Smooth muscle cell (in vitro differentiated cells): ENCODE results near the gene WDR7. TPM values are rescaled to one million over a fixed set of nuclear protein-coding genes. Genes with fewer than 3 reads are reported as not detected.

Experiments
- DNase-seq: peaks from one replicate; lab custom pipeline; 2025; ENCODE audit not compliant: unreplicated experiment; lab: John Stamatoyannopoulos, UW
- H2AFZ ChIP-seq: fragments of 200-600 bp; sonication (generic); 2 replicates; pipeline ENCODE4 v1.6.0; 2016; ENCODE audit warnings: antibody characterized with exemption, low read depth, mild to moderate bottlenecking
- H3F3A ChIP-seq: fragments of 200-600 bp; sonication (generic); 2 replicates; pipeline ENCODE4 v1.6.0; 2017; ENCODE audit warnings: antibody characterized with exemption, low read depth
- H3K27ac ChIP-seq: fragments of 200-600 bp; sonication (generic); 2 replicates; pipeline ENCODE4 v1.5.1; 2016; ENCODE audit warnings: low read depth, mild to moderate bottlenecking
- H3K27me3 ChIP-seq: fragments of 200-600 bp; sonication (generic); 2 replicates; pipeline ENCODE4 v1.6.1; 2016; ENCODE audit warnings: low read depth, mild to moderate bottlenecking
- H3K36me3 ChIP-seq: fragments of 200-600 bp; sonication (generic); 2 replicates; pipeline ENCODE4 v1.5.1; 2016; ENCODE audit warnings: low read depth
- H3K4me1 ChIP-seq: fragments of 200-600 bp; sonication (generic); 2 replicates; pipeline ENCODE4 v1.5.1; 2016; ENCODE audit warnings: low read depth
- H3K4me2 ChIP-seq: fragments of 200-600 bp; sonication (generic); 2 replicates; pipeline ENCODE4 v1.6.0; 2016; ENCODE audit warnings: mild to moderate bottlenecking
- H3K4me3 ChIP-seq: fragments of 200-600 bp; sonication (generic); 2 replicates; pipeline ENCODE4 v1.5.1; 2016; ENCODE audit warnings: mild to moderate bottlenecking
- H3K79me2 ChIP-seq: fragments of 200-600 bp; sonication (generic); 2 replicates; pipeline ENCODE4 v1.6.0; 2016; ENCODE audit warnings: low read depth, mild to moderate bottlenecking
- H3K9ac ChIP-seq: fragments of 200-600 bp; sonication (generic); 2 replicates; pipeline ENCODE4 v1.6.0; 2016; ENCODE audit warnings: low read depth
- H3K9me3 ChIP-seq: fragments of 200-600 bp; sonication (generic); replicated peaks from 2 replicates; pipeline ENCODE4 v1.5.1; 2016; ENCODE audit warnings: low read depth
- H4K20me1 ChIP-seq: fragments of 200-600 bp; sonication (generic); 2 replicates; pipeline ENCODE4 v1.6.0; 2016; ENCODE audit warnings: low read depth
- WGBS: methylation state at CpG from one replicate; pipeline ENCODE4 v1.1.7; 2016; ENCODE audit warnings: low lambda C conversion rate; 5-methylcytosine and 5-hydroxymethylcytosine counted together
- polyA plus RNA-seq: library from polyadenylated mRNA; unstranded; fragments of >200 nt; fragmentation: Nextera tagmentation; extraction: Ambion mirVana; gene quantifications from 2 replicates; pipeline ENCODE4 v1.2.1, GENCODE V29; 2016
- total RNA-seq: library from RNA; depleted of rRNA; stranded (reverse); fragments of >200 nt; gene quantifications from 2 replicates; pipeline ENCODE4 v1.2.3, GENCODE V29; 2014
- TF ChIP-seq, protein P1 (sequence below): fragments of 200-600 bp; sonication (generic); IDR thresholded peaks from 2 replicates; pipeline ENCODE4 v1.5.1; 2017; ENCODE audit warnings: borderline replicate concordance, mild to moderate bottlenecking, antibody characterized with exemption; ENCODE audit not compliant: insufficient read depth, poor library complexity, severe bottlenecking

The WDR7 gene
- total and polyA plus RNA-seq, 2 experiments from 2014 or later: 5.3 to 9.2 TPM

DNA sequence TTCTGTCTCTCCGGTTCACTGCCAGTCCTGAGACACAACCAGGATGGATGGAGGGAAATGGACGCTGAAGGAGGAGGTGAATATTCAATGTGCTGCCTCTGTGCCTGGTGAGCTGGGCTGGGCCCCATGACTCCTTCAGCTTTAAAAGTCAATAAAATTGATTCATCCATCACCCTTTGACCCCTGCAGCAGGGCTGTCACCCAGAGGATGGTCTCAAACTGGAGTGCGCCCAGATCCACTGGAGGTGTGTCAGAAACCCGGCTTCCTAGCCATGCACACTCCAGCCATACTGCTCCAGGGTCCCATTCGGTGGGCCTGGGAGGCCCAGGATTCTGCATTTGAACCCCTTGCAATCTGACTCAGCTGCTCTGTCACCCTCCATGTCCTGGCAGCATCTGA is 401.6 kb downstream of the WDR7 start:
- H3K27me3 ChIP-seq: no peaks in the 10 kb centered on the region
- H3K4me1 ChIP-seq: peaks cover 3% of the 10 kb centered on the region
- H3K4me3 ChIP-seq: no peak overlapping the region
- no peaks in the 10 kb centered on the region for H4K20me1 ChIP-seq
- H3K9ac ChIP-seq: no peak overlapping the region
- no peaks in the 10 kb centered on the region for H3F3A ChIP-seq
- H3K4me2 ChIP-seq: no peak overlapping the region
- no peak overlapping the region for H3K27ac ChIP-seq
- H2AFZ ChIP-seq: no peak overlapping the region
- H3K36me3 ChIP-seq: no peaks in the 10 kb centered on the region
- H3K9me3 ChIP-seq: no peaks in the 10 kb centered on the region
- TF ChIP-seq, protein P1, sequence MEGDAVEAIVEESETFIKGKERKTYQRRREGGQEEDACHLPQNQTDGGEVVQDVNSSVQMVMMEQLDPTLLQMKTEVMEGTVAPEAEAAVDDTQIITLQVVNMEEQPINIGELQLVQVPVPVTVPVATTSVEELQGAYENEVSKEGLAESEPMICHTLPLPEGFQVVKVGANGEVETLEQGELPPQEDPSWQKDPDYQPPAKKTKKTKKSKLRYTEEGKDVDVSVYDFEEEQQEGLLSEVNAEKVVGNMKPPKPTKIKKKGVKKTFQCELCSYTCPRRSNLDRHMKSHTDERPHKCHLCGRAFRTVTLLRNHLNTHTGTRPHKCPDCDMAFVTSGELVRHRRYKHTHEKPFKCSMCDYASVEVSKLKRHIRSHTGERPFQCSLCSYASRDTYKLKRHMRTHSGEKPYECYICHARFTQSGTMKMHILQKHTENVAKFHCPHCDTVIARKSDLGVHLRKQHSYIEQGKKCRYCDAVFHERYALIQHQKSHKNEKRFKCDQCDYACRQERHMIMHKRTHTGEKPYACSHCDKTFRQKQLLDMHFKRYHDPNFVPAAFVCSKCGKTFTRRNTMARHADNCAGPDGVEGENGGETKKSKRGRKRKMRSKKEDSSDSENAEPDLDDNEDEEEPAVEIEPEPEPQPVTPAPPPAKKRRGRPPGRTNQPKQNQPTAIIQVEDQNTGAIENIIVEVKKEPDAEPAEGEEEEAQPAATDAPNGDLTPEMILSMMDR: no peak
- no peak for DNase-seq
- no peaks in the 10 kb centered on the region for H3K79me2 ChIP-seq
- 86% methylated on average over 5 of the region's 5 CpGs for WGBS

DNA sequence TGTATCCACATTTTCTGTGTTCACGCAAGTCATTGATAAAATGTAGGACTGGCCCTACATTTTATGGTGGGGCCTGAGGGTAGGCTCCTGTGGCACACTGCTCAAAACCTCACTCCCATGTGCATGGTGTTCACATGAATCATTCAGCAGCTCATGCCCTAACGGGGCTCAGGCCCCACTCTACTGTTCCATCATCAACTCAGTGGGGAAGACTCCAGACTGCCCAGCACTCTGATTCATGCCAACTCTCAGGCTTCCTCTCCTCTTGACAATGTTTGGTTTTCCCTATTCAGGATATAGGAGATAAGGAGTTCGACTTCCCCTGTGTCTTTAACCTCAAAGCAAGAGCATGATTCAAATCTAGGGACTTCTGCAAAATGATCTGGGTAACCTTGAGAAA is 403.7 kb downstream of the WDR7 start:
- TF ChIP-seq, protein P1: no peak
- Histone ChIP-seq H3K9me3 (no peaks in the 10 kb centered on the region), H3K27ac (no peak overlapping the region), H3K4me1 (peaks cover 3% of the 10 kb centered on the region), H3K36me3 (no peaks in the 10 kb centered on the region), H3K27me3 (no peaks in the 10 kb centered on the region), H2AFZ (no peak overlapping the region), H4K20me1 (no peaks in the 10 kb centered on the region), H3K9ac (no peak overlapping the region), H3K4me2 (no peak overlapping the region), H3K79me2 (no peaks in the 10 kb centered on the region), H3K4me3 (no peak overlapping the region), H3F3A (no peaks in the 10 kb centered on the region)
- no peak for DNase-seq
- 73% methylated on average over 3 of the region's 3 CpGs for WGBS

DNA sequence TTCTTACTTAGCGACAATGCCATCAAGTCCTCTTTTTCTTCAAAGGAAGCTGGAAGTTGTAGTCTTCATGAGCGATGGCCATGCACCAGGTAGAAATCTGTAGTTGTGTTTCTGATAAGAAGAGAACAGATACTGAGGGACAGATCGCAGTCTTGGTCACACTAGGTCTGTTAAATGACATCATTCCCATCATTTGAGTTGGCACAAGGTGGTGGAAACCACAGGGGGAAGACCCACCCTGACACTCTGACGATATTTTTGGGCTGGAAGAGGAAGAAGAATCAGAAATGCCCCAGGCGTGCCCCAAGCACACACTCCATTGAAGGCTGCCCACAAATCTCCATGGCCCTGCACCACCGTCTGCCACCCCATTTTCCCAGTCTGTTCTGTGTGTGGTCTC is 406.7 kb downstream of the WDR7 start:
- Histone ChIP-seq H3K4me3 (no peak overlapping the region), H3K9me3 (no peaks in the 10 kb centered on the region), H3K36me3 (no peaks in the 10 kb centered on the region), H3K9ac (no peak overlapping the region), H3K27ac (no peak overlapping the region), H3K79me2 (no peaks in the 10 kb centered on the region), H3K4me2 (no peak overlapping the region), H3K4me1 (peaks cover 4% of the 10 kb centered on the region), H3K27me3 (no peaks in the 10 kb centered on the region), H2AFZ (no peak overlapping the region), H4K20me1 (no peaks in the 10 kb centered on the region), H3F3A (no peaks in the 10 kb centered on the region)
- TF ChIP-seq, protein P1: no peak
- 94% methylated on average over 6 of the region's 6 CpGs for WGBS
- DNase-seq: no peak

DNA sequence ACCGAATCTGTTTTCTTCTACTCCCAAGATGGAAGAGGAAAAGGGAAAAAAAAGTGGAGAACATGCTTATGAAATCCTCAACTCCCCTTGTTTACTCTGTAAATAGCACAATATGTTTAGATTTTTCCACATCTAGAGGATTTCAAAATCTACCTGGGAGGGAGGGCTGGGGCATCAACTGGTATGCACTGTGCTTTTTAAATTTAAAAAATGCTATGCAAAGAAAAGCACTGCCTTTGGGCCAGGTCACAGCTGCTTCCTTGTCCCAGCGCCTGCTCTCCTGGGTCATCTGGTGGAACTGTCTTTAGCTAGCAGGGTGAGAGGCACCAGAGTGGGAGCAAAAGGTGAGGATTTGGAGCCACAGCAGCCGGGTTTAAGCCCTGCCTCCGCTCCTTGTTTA is 407.6 kb downstream of the WDR7 start:
- no peaks in the 10 kb centered on the region for H3K9me3 ChIP-seq
- H3K27ac ChIP-seq: no peak overlapping the region
- H3K4me1 ChIP-seq: peaks cover 12% of the 10 kb centered on the region
- H3K4me3 ChIP-seq: no peak overlapping the region
- TF ChIP-seq, protein P1: no peak
- 88% methylated on average over 4 of the region's 4 CpGs for WGBS
- no peaks in the 10 kb centered on the region for H3F3A ChIP-seq
- no peak overlapping the region for H3K9ac ChIP-seq
- H3K79me2 ChIP-seq: no peaks in the 10 kb centered on the region
- H3K36me3 ChIP-seq: no peaks in the 10 kb centered on the region
- no peaks in the 10 kb centered on the region for H4K20me1 ChIP-seq
- H3K27me3 ChIP-seq: no peaks in the 10 kb centered on the region
- no peak overlapping the region for H2AFZ ChIP-seq
- DNase-seq: no peak
- no peak overlapping the region for H3K4me2 ChIP-seq
